ENCODE data around the gene NDUFAF7.
"Not testable (repeated sequence)": the region's sequence is repeated elsewhere in the genome, so short reads cannot be mapped to it uniquely, and the experiment has no call there.

The NDUFAF7 gene

DNA sequence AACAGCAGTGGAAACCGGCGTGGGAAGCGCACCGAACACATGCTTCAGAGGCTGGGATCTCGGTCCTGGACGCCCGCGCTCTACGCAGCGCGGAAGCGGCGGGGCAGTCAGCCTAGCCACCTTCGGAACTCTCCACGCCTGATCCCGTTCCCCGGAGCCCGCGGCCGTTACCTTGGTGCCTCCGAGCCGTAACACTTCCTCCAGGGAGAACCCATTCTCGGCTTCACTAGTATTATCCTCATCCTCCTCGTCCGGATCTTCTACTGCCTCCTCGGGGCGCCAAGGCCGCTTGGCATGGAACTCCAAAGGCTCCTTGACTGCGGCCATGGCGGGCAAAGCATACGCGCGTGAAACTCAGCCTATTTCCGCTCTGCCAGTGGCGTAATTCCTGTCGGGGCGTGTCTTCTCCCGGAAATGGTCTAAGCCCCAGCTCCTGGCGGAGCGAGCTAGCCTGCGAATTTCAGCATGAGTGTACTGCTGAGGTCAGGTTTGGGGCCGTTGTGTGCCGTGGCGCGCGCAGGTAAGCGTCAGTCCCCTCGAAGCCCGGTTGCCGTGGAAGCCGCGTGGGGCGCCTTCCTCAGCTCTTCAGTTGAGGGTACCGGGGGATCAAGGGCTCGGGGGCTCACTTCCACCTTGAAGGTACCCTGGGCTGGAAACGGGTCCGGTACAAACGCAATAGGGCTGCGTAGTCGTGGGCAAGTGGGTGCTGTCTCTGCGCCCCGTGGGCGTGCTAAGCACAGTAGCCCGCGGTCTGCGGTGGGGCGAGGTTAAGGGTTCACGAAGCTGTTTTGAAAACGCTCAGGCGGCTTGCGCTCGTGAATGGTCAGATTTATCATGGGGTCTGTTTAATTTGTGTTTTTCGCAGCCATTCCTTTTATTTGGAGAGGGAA lies at the start of gene NDUFAF7, which contains the start of gene CEBPZ:
Gene NDUFAF7 (plus strand): TSS at position 418 of the 890 bp plus-strand sequence. CDS start 48 bp downstream, at position 466.
Gene CEBPZ (minus strand): TSS at position 356 of the 890 bp plus-strand sequence. CDS start 29 bp downstream, at position 327.
- DNase-seq (ENCODE audit: low read depth in 2 of 3, low spot score in 2 of 3), result peak; percentile 75 to 80 (median 77)

DNA sequence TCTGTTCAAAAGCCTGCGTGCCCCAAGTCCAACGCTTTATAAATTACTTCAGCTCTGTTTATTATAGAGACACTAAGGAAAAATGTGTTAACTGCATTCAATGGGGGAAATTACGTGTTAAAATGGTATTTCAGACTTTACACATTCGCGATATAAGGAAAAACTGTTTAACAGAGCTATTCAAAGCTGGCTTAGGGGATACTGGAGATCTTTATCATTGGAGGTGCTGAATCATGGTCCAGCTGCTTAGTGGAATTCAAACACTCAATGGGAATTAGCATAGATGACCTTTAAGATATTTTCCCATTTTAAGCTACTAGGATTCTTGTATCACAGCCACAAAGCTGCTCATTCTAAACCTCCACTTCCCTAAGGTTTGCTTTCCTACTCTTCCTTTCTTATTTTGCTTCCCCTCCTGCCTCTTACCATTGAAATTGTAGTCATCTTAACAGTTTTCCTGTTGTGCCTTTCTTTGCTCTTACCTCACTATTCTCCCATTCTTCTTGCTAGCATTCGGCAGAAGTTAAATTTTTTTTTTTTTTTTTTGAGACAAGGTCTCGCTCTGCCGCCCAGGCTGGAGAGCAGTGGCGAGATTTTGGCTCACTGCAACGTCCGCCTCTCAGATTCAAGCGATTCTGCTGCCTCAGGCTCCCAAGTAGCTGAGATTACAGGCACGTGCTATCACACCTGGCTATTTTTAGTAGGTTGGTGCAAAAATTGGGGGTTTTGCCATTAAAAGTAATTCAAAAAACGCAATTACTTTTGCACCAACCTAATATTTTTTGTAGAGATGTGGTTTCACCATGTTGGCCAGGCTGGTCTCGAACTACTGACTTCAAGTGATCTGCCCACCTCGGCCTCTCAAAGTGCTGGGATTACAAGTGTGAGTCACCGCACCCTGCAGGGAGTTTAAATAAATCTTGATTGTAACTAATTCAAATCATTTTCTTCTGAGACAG lies 49.5 kb upstream of the NDUFAF7 start:
- no peak for DNase-seq (ENCODE audit: low read depth in 2 of 3, low spot score in 2 of 3)

DNA sequence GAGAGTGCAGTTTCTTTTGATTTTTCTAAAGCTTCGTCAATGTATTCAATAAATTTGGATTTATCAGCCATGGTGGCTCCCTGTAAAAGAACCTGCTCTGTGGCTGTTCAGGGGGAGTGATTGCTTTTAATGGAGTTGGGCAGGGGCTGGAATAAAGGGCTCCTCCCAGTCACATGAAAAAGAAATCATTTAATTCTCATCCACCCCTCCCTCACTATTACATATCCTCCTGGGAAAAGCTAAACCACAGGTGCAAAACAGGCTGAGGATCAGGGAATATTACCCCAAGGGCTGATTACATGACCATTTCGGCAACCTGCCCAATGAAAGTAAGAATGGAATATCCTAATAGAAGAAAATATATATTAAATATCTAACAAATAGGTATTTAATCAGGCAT lies 42.9 kb upstream of the NDUFAF7 start, which contains the start of gene SULT6B1:
Gene SULT6B1 (minus strand): TSS at position 101 of the 400 bp plus-strand sequence. CDS start 30 bp downstream, at position 71.
- no peak for DNase-seq (ENCODE audit: low read depth in 2 of 3, low spot score in 2 of 3)

GRCh38 chr2:37189452-37190153 lies 41.9 kb upstream of the NDUFAF7 start:
- DNase-seq (ENCODE audit: low read depth in 2 of 3, low spot score in 2 of 3), result no peak

GRCh38 chr2:37190290-37190689 lies 41.2 kb upstream of the NDUFAF7 start:
- no peak for DNase-seq (ENCODE audit: low read depth in 2 of 3, low spot score in 2 of 3)

GRCh38 chr2:37191253-37191652 lies 40.2 kb upstream of the NDUFAF7 start:
- DNase-seq (ENCODE audit: low read depth in 2 of 3, low spot score in 2 of 3), result no peak

GRCh38 chr2:37191747-37192146 lies 39.7 kb upstream of the NDUFAF7 start:
- no peak for DNase-seq (ENCODE audit: low read depth in 2 of 3, low spot score in 2 of 3)

DNA sequence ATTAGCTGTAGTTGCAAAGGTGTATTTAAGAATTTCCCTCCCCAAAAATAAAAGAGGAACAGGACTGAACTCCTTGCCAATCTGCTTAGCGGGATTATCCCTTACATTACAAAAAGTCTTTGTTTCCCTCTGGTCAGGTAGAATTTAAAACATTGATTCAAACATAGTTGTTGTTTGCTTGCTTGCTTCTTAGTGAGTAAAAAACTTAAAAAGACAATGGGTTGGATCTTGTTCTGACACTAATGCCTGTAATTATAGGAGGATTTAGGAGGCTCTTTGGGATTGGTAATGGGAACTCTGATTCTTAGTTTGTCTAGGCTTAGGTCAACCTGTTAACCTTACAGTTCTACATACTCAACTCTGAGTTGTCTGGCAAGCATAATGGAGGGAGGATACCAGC lies 38.9 kb upstream of the NDUFAF7 start:
- DNase-seq (ENCODE audit: low read depth in 2 of 3, low spot score in 2 of 3), result no peak

- DNase-seq (ENCODE audit: low read depth in 2 of 3, low spot score in 2 of 3), result not testable (repeated sequence)
Observed at GRCh38 chr2:37195862-37196319, 35.6 kb upstream of the NDUFAF7 start.

- DNase-seq (ENCODE audit: low read depth in 2 of 3, low spot score in 2 of 3), result peak; percentile 75 to 95 (median 88)
Observed at GRCh38 chr2:37196320-37197195, 34.9 kb upstream of the NDUFAF7 start, which contains the start of gene CEBPZOS. Gene CEBPZOS (plus strand): TSS chr2:37196496. CDS start chr2:37199705, 3,209 bp downstream.

DNA sequence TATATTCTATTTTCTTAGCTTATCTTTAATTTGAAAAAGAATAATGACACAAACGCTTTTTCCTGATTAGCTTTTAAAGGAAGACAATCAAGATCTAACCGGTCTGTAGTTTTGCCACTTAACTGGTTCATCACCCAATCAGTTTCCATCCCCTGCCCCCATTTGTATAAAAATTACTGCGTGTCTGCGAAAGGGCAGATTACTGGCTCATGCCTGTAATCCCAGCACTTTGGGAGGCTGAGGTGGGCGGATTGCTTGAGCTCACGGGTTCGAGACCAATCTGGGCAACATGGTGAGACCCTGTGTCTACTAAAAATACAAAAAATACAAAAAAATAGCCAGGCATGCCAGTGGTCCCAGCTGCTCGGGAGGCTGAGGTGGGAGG lies 32.8 kb upstream of the NDUFAF7 start:
- DNase-seq (ENCODE audit: low read depth in 2 of 3, low spot score in 2 of 3), result no peak

DNA sequence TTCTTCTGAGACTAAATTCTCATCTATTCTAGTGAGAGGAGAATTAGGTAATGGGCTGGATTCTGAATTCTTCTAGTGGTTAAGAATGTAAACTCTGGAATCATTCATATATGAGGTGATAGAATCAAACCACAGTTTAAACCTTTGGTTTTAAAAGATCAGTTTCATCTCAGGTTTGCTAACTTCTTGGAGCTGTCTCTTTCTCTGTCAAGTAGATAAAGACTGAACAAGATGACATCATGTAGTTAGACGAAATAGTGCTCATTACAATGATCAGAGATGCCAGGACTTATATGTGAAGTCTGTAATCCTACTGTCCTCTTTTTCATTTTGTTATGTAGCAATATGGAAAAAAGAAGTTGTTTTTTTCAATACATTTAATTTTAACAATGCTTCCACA lies 30.2 kb upstream of the NDUFAF7 start:
- no peak for DNase-seq (ENCODE audit: low read depth in 2 of 3, low spot score in 2 of 3)

DNA sequence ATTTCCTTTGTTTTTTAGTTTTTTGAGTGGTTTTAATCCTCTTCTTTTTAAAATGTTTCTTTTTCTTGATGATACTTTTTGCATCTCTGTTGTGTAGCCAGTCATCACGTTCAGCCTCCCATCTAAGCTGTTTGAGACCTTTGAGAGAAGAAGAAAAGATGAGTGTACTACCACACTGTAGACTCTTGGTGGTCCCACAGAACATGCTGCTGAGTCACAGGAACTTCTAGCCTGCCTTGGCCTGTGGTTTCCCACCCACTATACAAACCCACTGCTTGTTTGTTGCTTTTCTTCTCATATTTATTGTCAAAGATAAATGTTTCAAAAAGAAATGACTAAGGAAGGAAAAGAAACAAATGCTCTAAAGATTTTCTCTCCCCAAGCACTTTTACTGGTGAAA lies 29.7 kb upstream of the NDUFAF7 start:
- DNase-seq (ENCODE audit: low read depth in 2 of 3, low spot score in 2 of 3), result peak in 1 of 3 experiments; percentile 29

GRCh38 chr2:37203708-37204107 lies 27.8 kb upstream of the NDUFAF7 start:
- DNase-seq (ENCODE audit: low read depth in 2 of 3, low spot score in 2 of 3), result no peak

DNA sequence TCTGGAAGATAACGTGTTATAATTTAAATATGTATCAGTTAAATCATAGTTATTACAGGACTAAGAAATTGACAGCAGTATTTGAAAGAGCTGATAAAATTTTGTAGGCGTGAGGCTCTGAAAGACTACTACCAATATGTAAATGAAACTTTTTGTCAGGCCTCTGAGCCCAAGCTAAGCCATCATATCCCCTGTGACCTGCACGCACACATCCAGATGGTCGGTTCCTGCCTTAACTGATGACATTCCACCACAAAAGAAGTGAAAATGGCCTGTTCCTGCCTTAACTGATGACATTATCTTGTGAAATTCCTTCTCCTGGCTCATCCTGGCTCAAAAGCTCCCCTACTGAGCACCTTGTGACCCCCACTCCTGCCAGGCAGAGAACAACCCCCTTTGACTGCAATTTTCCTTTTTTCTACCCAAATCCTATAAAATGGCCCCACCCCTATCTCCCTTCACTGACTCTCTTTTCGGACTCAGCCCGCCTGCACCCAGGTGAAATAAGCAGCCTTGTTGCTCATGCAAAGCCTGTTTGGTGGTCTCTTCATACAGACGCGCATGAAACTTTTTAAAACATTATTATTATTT lies 26.3 kb upstream of the NDUFAF7 start:
- DNase-seq (ENCODE audit: low read depth in 2 of 3, low spot score in 2 of 3), result not testable (repeated sequence)

DNA sequence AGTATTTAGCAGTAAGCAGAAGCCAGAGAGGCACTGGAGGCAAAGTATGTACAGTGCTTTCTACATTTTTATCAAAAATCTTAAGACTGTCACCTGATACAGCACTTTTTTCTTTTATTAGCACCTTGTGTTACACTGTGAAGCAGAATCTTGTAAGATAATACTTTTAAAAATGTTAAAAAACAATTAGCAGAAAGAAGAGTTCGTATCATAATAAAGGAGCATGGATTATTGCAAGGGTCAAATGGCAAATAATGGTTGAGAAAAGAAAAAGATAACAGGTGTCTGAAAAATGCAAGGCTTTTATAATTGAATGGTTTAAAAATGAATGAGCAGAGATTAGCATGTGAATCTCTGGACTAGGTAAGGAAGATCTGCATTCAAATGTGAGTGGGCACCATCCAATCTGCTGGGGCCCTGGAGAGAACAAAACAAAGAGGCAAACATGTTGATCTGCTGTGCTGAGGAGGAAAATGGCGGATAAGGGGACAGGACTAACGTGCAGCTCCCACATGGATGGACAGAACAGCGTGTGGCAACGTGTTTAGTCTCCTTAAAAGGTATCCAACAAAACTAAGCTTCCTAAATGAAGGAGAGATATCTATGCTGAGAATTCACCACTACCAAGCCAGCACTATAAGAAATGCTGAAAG lies 25.6 kb upstream of the NDUFAF7 start:
- no peak for DNase-seq (ENCODE audit: low read depth in 2 of 3, low spot score in 2 of 3)

DNA sequence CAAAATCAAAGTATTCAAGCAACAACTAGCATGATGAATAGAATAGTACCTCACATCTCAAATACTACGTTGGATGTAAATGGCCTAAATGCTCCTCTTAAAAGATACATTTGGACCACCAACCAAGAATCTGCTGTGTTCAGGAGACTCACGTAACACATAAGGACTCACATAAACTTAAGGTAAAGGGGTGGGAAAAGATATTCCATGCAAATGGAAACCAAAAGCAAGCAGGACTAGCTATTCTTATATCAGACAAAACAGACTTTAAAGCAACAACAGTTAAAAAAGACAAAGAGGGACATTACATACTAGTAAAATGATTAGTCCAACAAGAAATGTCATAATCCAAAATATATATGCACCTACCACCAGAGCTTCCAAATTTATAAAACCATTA lies 24.7 kb upstream of the NDUFAF7 start:
- not testable (repeated sequence) for DNase-seq (ENCODE audit: low read depth in 2 of 3, low spot score in 2 of 3)

GRCh38 chr2:37211212-37211611 lies 20.2 kb upstream of the NDUFAF7 start:
- DNase-seq (ENCODE audit: low read depth in 2 of 3, low spot score in 2 of 3), result no peak

DNA sequence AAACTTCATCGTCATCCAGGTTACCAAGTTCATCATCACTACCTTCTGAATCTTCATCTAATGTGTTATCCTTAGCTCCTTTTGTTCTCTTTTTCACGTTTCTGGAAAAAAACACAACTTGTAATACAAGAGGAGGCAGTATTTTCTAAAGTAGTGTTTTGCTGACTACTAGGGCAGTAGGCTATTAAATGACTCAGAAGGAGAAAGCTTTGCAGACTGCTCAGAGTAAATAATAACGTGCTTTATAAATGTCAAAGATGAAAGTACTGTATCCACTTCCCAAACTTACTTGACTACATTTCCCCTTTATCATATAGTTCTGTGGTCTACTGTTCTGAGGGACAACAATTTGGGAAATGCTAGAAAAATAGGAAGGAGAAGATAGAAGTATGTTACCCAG lies 19.5 kb upstream of the NDUFAF7 start:
- DNase-seq (ENCODE audit: low read depth in 2 of 3, low spot score in 2 of 3), result no peak

All from activated CD8-positive, alpha-beta memory T cell treated with anti-CD3 and anti-CD28 coated beads for 48 hours (primary cell).